GM19467 (cell line): ENCODE data around the gene IFI27L2.

Experiments used
- ATAC-seq: cut with Tn5 transposase; IDR thresholded peaks from one replicate; pipeline ENCODE4 v1.9.1; 2021; ENCODE audit warnings: mild to moderate bottlenecking, moderate library complexity; ENCODE audit not compliant: unreplicated experiment

Gene IFI27L2

GRCh38 chr14:94103554-94104150 lies 25.8 kb downstream of the IFI27L2 start:
- no peak for ATAC-seq

GRCh38 chr14:94102768-94103482 lies 26.5 kb downstream of the IFI27L2 start:
- ATAC-seq: no peak

- no peak for ATAC-seq
Measured at GRCh38 chr14:94101748-94102147, 27.7 kb downstream of the IFI27L2 start.

- no peak for ATAC-seq
Measured at GRCh38 chr14:94100847-94101246, 28.6 kb downstream of the IFI27L2 start.

DNA sequence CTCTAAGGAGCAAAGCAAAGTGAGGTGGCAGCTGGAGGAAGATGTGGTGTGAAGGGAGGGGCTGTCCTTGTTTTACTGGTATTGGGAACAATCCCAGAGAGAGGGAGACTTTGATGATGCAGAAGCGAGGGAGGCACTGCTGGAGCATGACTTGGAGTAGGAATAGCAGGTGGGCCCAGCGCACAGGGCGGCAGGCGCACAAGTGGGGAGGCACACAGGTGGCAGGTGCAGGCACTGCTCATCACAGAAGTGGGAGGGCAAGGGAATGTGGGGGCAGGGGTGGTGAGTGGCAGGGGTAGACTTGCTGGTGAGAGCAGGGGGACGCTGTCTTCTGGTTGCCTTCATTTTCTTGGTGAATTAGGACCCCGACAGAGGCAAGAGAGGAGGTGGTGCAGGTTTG lies 30.4 kb downstream of the IFI27L2 start:
- ATAC-seq: no peak

DNA sequence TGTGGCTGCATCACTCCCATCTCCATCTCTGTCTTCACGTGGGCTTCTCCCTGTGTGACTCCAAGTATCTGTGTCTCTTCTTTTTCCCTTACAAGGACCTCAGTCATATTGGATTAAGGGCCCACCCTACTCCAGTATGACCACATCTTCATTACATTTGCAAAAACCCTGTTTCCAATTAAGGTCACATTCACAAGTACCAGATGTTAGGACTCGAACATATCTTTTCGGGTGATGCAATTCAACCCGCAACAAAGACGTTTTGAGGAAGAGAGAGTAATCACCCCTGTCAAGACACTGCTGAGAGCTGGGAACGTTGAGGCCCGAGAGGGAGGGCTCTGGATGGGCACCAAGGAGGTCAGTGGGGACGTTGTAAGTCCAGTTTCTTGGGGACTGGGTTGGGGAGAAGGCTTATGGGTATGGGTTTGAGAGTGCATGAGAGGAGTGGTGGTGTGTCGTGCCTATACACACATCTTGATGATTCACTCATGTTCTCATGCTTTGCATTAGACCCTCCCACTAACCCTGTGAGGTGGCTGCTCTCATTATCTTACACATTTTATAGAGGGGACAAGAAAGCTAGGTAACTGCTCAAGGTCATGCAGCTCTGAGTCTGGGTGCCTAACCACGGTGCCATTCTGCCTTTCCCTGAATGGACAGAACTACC lies 30.9 kb downstream of the IFI27L2 start:
- ATAC-seq: no peak

- ATAC-seq: no peak
Measured at GRCh38 chr14:94097091-94097490, 32.3 kb downstream of the IFI27L2 start.

GRCh38 chr14:94093418-94093817 lies 36.0 kb downstream of the IFI27L2 start:
- no peak for ATAC-seq

DNA sequence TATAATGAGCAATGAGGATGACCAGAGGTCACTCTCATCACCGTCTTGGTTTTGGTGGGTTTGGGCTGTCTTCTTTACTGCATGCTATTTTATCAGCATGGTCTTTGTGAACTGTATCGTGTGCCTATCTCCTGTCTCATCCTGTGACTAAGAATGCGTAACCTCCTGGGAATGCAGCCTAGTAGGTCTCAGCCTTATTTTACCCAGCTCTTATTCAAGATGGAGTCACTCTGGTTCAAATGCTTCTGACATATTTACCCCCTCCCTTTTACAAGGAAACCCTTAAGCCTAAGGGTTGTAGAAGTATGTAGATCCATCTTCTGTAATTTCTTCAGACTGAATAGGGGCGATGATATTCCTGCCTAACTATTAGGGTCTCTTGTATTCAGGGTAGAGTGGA lies 39.9 kb downstream of the IFI27L2 start:
- ATAC-seq: no peak

DNA sequence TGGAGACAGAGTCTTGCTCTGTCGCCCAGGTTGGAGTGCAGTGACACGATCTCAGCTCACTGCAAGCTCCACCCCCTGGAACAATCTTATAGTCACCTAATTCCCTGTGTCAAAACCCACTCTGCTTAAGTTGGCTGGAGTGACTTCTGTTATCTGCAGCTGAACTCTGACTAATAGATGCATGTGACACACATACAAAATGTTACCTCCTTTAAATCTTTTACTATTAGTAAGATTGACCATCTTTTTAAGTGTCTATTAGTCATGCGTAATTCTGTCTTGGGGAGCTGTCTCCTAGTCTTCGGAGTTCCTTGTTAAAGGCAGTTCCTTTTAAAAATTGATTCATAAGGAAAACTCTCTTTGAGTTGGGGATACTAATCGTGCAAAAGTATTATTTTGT lies 40.9 kb downstream of the IFI27L2 start:
- no peak for ATAC-seq

DNA sequence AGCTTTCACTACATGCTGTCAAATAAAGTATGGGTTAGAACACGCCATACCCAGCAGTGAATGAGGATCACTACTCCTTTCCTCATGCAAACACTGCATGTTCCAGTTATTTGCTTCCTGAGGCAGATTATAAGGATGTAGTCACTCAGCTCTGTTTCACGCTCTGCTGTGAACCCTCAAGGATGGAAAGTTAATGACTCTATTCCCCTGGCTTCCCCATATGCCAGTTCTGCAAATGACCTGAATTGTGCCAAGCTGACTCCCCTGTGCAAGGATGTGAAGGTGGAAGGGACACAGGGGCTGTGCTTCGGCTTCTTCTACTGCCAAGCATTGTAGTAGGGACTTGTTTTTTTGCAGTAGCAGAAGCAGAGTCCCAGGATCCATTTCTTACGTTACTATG lies 41.5 kb downstream of the IFI27L2 start:
- ATAC-seq: no peak

GRCh38 chr14:94081386-94081820 lies 48.0 kb downstream of the IFI27L2 start:
- peak; percentile 16 for ATAC-seq

DNA sequence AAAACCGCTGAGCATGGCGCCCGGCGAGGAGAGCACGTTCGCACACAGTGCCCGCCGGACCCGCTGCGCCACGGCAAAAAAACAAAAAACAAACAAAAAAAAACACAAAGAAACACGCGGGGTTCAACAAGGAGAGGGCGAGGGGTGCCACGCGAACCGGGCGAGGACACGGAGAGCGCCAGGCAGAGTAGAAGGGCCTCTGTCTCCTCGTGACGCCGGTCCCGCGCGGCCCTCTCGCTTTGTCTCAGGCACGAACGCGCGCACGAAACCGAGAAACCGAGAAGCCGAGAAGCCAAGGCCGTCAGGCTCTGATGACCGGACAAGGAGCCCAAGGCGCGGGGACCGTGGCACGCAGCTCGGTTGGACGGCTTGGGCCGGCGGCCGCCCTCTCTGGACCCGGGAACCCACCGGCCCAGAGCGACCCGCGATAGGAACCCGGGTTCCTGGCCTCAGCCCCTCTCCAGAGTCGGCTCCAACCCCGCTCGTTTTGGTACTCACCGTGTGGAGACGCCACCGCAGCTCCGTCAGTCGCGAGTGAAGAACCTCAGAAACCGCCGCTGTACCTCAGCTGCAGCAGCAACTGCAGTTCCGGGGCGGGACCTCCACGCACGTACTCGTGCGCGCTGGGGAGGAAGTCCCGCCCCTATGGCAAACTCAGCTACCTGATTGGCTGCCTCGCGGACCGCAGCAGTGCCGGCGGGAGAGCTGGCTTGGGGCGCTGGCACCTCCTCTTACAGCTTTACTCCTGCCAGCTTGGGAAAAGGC lies 48.6 kb downstream of the IFI27L2 start, which contains the start of the genes DDX24 and IFI27L1:
DDX24 (minus strand) TSS at position 582 of the 765 bp plus-strand sequence. CDS start 1,460 bp downstream, outside the sequence.
IFI27L1 (plus strand) TSS at position 690 of the 765 bp plus-strand sequence. CDS start 15,628 bp downstream, outside the sequence.
- peak; percentile 97 for ATAC-seq

DNA sequence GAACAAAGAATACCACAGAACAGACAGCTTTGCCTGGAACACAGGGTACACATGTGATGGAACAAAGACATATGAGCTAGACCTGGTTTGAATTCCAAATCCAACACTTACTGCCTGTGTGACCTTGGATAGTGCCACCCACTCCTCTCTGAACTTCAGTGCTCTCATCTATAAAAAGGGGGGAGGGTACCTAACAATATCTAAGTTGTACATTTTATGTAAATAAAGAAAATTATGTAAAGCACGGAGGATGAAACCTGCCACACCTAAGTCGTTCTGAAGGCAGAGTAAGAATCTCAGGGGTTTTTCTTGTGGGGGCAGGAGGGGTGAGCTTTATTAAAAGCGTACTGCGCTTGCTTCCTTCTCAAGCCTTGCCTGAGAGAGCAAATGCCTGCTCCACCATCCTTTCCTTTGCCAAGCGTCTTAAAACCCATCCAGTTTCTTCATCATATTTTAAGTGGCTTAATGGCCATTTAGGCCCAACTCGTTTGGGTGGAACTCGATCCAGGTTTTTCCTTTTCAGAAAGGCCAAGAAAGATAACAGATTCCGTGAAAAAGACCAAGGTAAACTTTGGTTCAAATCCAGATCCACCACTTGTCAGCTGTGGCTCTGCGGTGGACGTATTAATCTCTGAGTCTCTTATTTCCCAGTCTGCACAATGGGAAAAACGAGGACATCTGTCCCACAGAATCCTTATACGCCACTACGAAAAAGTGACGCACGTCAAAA lies 49.3 kb downstream of the IFI27L2 start:
- no peak for ATAC-seq

GRCh38 chr14:94077823-94078222 lies 51.6 kb downstream of the IFI27L2 start:
- ATAC-seq: no peak
